ENCODE results near the gene SHISA4.
A peak's percentile ranks its signal among the peaks of the same experiment; 100 is the strongest.

The SHISA4 gene

DNA sequence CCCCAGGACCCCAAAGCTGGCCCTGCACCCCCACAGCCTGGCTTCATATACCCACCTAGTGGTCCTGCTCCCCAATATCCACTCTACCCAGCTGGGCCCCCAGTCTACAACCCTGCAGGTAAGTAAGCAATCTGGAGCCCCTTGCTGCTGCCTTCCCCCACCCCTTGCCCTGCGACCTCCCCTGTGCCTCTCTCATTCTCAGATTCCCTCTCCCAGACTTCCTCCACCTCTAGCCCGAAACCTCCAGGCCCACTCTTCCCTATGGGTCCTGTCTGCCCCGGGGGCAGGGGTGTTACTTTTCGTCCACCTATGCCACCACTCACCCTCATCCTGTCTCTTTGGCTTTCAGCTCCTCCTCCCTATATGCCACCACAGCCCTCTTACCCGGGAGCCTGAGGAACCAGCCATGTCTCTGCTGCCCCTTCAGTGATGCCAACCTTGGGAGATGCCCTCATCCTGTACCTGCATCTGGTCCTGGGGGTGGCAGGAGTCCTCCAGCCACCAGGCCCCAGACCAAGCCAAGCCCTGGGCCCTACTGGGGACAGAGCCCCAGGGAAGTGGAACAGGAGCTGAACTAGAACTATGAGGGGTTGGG lies 2.9 kb downstream of the SHISA4 start:
- Histone ChIP-seq H3K36me3 (ENCODE audit: control insufficient read depth, insufficient read depth, low read length) (no peaks in the 10 kb centered on the region), H2BK5ac (ENCODE audit: low read length) (no peak overlapping the region), H3K4me3 (ENCODE audit: low read length) (no peak overlapping the region), H3K23ac (ENCODE audit: low read length) (no peak overlapping the region), H2BK15ac (replicated peaks; ENCODE audit: low read depth) (no peak overlapping the region), H2BK120ac (ENCODE audit: low read depth, low read length) (no peak overlapping the region), H3K18ac (ENCODE audit: low read length) (no peak overlapping the region), H3K56ac (ENCODE audit: low read length) (no peak overlapping the region), H3K4me2 (ENCODE audit: low read length) (no peak overlapping the region), H2AK5ac (ENCODE audit: low read length) (no peak overlapping the region), H4K8ac (ENCODE audit: low read depth, low read length) (no peak overlapping the region), H3K79me1 (ENCODE audit: low read length) (no peaks in the 10 kb centered on the region), H3K79me2 (ENCODE audit: control insufficient read depth, insufficient read depth, low read length) (no peaks in the 10 kb centered on the region), H3K4ac (ENCODE audit: low read depth, low read length) (no peak overlapping the region), H3K27ac (ENCODE audit: low read depth, low read length) (no peak overlapping the region), H3K9ac (ENCODE audit: low read length) (no peak overlapping the region), H4K5ac (ENCODE audit: low read length) (no peak overlapping the region), H3K4me1 (ENCODE audit: control insufficient read depth, low read depth, low read length) (peaks cover 3% of the 10 kb centered on the region), H3K27me3 (ENCODE audit: insufficient read depth, low read length, poor library complexity) (no peaks in the 10 kb centered on the region)
- DNase-seq = no peak
- no CpG with 5 or more reads among the region's 5 CpGs for WGBS (ENCODE audit: extremely low coverage, insufficient coverage, low lambda C conversion rate)

GRCh38 chr1:201892211-201892610 lies 3.5 kb downstream of the SHISA4 start:
- Histone ChIP-seq H3K27me3 (ENCODE audit: insufficient read depth, low read length, poor library complexity) (no peaks in the 10 kb centered on the region), H3K56ac (ENCODE audit: low read length) (no peak overlapping the region), H3K79me2 (ENCODE audit: control insufficient read depth, insufficient read depth, low read length) (no peaks in the 10 kb centered on the region), H2AK5ac (ENCODE audit: low read length) (no peak overlapping the region), H3K27ac (ENCODE audit: low read depth, low read length) (no peak overlapping the region), H3K79me1 (ENCODE audit: low read length) (no peaks in the 10 kb centered on the region), H2BK5ac (ENCODE audit: low read length) (no peak overlapping the region), H2BK120ac (ENCODE audit: low read depth, low read length) (no peak overlapping the region), H3K18ac (ENCODE audit: low read length) (no peak overlapping the region), H3K9ac (ENCODE audit: low read length) (no peak overlapping the region), H4K5ac (ENCODE audit: low read length) (no peak overlapping the region), H3K23ac (ENCODE audit: low read length) (no peak overlapping the region), H3K4me2 (ENCODE audit: low read length) (no peak overlapping the region), H2BK15ac (replicated peaks; ENCODE audit: low read depth) (no peak overlapping the region), H3K36me3 (ENCODE audit: control insufficient read depth, insufficient read depth, low read length) (no peaks in the 10 kb centered on the region), H4K8ac (ENCODE audit: low read depth, low read length) (no peak overlapping the region), H3K4me3 (ENCODE audit: low read length) (no peak overlapping the region), H3K4me1 (ENCODE audit: control insufficient read depth, low read depth, low read length) (peaks cover 3% of the 10 kb centered on the region), H3K4ac (ENCODE audit: low read depth, low read length) (no peak overlapping the region)
- WGBS (ENCODE audit: extremely low coverage, insufficient coverage, low lambda C conversion rate) = no CpG with 5 or more reads among the region's 6 CpGs
- no peak for DNase-seq

GRCh38 chr1:201893431-201893830 lies 4.7 kb downstream of the SHISA4 start:
- H3K79me1 ChIP-seq (ENCODE audit: low read length) = no peaks in the 10 kb centered on the region
- H3K27ac ChIP-seq (ENCODE audit: low read depth, low read length) = no peak overlapping the region
- no peak overlapping the region for H2AK5ac ChIP-seq (ENCODE audit: low read length)
- no peak overlapping the region for H3K4ac ChIP-seq (ENCODE audit: low read depth, low read length)
- H3K9ac ChIP-seq (ENCODE audit: low read length) = no peak overlapping the region
- no peak overlapping the region for H3K4me3 ChIP-seq (ENCODE audit: low read length)
- H2BK120ac ChIP-seq (ENCODE audit: low read depth, low read length) = no peak overlapping the region
- H3K23ac ChIP-seq (ENCODE audit: low read length) = no peak overlapping the region
- H4K5ac ChIP-seq (ENCODE audit: low read length) = no peak overlapping the region
- no peak overlapping the region for H2BK15ac ChIP-seq (replicated peaks; ENCODE audit: low read depth)
- no peak overlapping the region for H4K8ac ChIP-seq (ENCODE audit: low read depth, low read length)
- no CpG with 5 or more reads among the region's 3 CpGs for WGBS (ENCODE audit: extremely low coverage, insufficient coverage, low lambda C conversion rate)
- no peak overlapping the region for H3K18ac ChIP-seq (ENCODE audit: low read length)
- no peaks in the 10 kb centered on the region for H3K4me1 ChIP-seq (ENCODE audit: control insufficient read depth, low read depth, low read length)
- no peak overlapping the region for H3K4me2 ChIP-seq (ENCODE audit: low read length)
- peak overlapping the region; percentile 3 for H3K56ac ChIP-seq (ENCODE audit: low read length)
- no peak overlapping the region for H2BK5ac ChIP-seq (ENCODE audit: low read length)
- no peaks in the 10 kb centered on the region for H3K36me3 ChIP-seq (ENCODE audit: control insufficient read depth, insufficient read depth, low read length)
- no peaks in the 10 kb centered on the region for H3K27me3 ChIP-seq (ENCODE audit: insufficient read depth, low read length, poor library complexity)
- DNase-seq = no peak
- no peaks in the 10 kb centered on the region for H3K79me2 ChIP-seq (ENCODE audit: control insufficient read depth, insufficient read depth, low read length)

DNA sequence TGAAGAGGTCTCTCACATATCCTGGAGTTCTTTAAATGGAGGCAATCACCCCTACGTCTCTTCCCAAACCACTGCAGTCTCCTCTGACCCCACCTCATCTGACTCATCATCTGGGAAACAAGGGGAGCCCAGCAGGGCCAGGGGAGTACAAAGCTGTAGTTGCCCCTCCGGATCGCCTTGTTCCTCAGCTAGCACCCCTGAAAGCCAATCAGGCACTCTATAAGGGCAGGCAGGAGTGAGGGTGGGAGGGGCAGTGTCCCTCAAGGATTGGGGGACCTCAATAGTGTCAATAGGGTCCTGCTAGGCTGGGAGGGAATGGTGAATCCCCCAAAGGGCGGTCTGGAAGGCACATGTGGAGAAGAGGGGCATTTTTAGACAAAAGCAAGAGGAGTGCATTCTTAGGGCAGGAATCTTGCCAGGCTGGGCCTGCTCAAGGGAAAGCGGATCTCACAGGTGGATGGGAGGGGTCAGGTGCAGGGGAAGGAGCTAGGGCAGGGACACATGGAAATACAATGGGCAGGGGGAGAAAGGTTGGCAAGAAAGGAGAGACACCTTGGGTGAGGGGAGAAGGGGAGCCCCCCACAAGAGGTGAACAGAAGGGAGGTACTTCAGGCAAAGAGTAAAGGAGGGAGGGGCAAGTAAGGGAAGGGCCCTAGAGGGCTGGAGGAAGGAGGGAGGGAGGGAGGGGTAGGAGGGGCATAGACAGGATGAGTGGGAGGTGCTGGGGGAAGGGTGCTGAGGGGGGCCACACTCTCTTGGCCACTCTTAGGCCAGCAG lies 5.8 kb downstream of the SHISA4 start:
- Histone ChIP-seq H4K8ac (ENCODE audit: low read depth, low read length) (no peak overlapping the region), H4K5ac (ENCODE audit: low read length) (no peak overlapping the region), H3K18ac (ENCODE audit: low read length) (no peak overlapping the region), H2AK5ac (ENCODE audit: low read length) (no peak overlapping the region), H3K4me2 (ENCODE audit: low read length) (no peak overlapping the region), H3K27ac (ENCODE audit: low read depth, low read length) (no peak overlapping the region), H3K23ac (ENCODE audit: low read length) (no peak overlapping the region), H2BK5ac (ENCODE audit: low read length) (no peak overlapping the region), H2BK15ac (replicated peaks; ENCODE audit: low read depth) (no peak overlapping the region), H3K4me3 (ENCODE audit: low read length) (no peak overlapping the region), H2BK120ac (ENCODE audit: low read depth, low read length) (no peak overlapping the region), H3K4ac (ENCODE audit: low read depth, low read length) (no peak overlapping the region), H3K79me2 (ENCODE audit: control insufficient read depth, insufficient read depth, low read length) (no peaks in the 10 kb centered on the region), H3K56ac (ENCODE audit: low read length) (no peak overlapping the region), H3K79me1 (ENCODE audit: low read length) (no peaks in the 10 kb centered on the region), H3K4me1 (ENCODE audit: control insufficient read depth, low read depth, low read length) (no peaks in the 10 kb centered on the region), H3K9ac (ENCODE audit: low read length) (no peak overlapping the region), H3K36me3 (ENCODE audit: control insufficient read depth, insufficient read depth, low read length) (no peaks in the 10 kb centered on the region), H3K27me3 (ENCODE audit: insufficient read depth, low read length, poor library complexity) (no peaks in the 10 kb centered on the region)
- no peak for DNase-seq
- no CpG with 5 or more reads among the region's 5 CpGs for WGBS (ENCODE audit: extremely low coverage, insufficient coverage, low lambda C conversion rate)

DNA sequence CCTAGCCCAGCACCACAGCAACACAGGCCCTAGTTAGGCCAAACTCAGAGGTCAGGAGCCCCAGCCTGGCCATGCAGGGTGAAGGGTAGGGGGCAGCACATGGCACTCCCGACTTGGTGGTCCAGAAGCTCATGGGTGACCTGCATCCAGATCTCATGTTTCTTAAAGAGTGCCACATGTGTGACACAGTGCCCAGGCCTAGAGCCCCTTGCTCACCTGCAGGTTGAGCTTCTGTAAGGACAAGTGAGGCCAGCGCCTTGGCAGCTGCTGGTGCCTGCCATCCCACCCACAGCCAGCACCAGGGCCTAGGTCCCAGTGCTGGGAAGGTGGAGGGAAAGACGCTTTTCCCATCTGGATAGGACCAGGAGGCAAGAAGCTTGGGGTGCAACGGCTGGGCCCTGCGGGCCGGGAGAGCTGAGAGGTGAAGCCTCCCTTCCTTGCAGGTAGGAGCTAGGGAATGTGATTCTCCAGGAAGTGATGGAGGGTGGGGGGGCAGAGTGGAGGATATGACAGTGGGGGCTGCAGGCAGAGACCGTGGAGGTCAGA lies 6.5 kb downstream of the SHISA4 start:
- Histone ChIP-seq H3K56ac (ENCODE audit: low read length) (peak overlapping the region; percentile 0), H3K4me1 (ENCODE audit: control insufficient read depth, low read depth, low read length) (no peaks in the 10 kb centered on the region), H3K9ac (ENCODE audit: low read length) (no peak overlapping the region), H3K4me2 (ENCODE audit: low read length) (no peak overlapping the region), H2BK5ac (ENCODE audit: low read length) (no peak overlapping the region), H3K4me3 (ENCODE audit: low read length) (no peak overlapping the region), H3K27me3 (ENCODE audit: insufficient read depth, low read length, poor library complexity) (no peaks in the 10 kb centered on the region), H3K27ac (ENCODE audit: low read depth, low read length) (no peak overlapping the region), H2BK15ac (replicated peaks; ENCODE audit: low read depth) (no peak overlapping the region), H3K18ac (ENCODE audit: low read length) (no peak overlapping the region), H3K36me3 (ENCODE audit: control insufficient read depth, insufficient read depth, low read length) (no peaks in the 10 kb centered on the region), H3K79me1 (ENCODE audit: low read length) (no peaks in the 10 kb centered on the region), H2AK5ac (ENCODE audit: low read length) (no peak overlapping the region), H3K79me2 (ENCODE audit: control insufficient read depth, insufficient read depth, low read length) (no peaks in the 10 kb centered on the region), H4K5ac (ENCODE audit: low read length) (no peak overlapping the region), H3K4ac (ENCODE audit: low read depth, low read length) (no peak overlapping the region), H4K8ac (ENCODE audit: low read depth, low read length) (no peak overlapping the region), H3K23ac (ENCODE audit: low read length) (no peak overlapping the region), H2BK120ac (ENCODE audit: low read depth, low read length) (no peak overlapping the region)
- WGBS (ENCODE audit: extremely low coverage, insufficient coverage, low lambda C conversion rate) = no CpG with 5 or more reads among the region's 7 CpGs
- DNase-seq = no peak
